OCI-LY3 (cell line): ENCODE data around the gene IL33.

Experiments
- H2AFZ ChIP-seq: fragments of 200-600, 300-600 bp; shearing (Covaris generic); 2 replicates; pipeline ENCODE4 v1.6.0; 2014; ENCODE audit warnings: antibody characterized with exemption, low read depth, low read length
- H3K27ac ChIP-seq: fragments of 200-600, 300-600 bp; sonication (generic); 2 replicates; pipeline ENCODE4 v1.5.1; 2014; ENCODE audit warnings: mild to moderate bottlenecking, low read length, moderate library complexity, mixed read lengths
- H3K27me3 ChIP-seq: fragments of 200-600, 300-600 bp; sonication (generic); 2 replicates; pipeline ENCODE4 v1.6.1; 2014; ENCODE audit warnings: low read depth, low read length, mixed read lengths
- H3K36me3 ChIP-seq: fragments of 200-600, 300-600 bp; sonication (generic); replicated peaks from 2 replicates; pipeline ENCODE3; 2014; ENCODE audit warnings: low read depth, low read length, mixed read lengths
- H3K4me1 ChIP-seq: fragments of 300-600, 200-600 bp; sonication (generic); 2 replicates; pipeline ENCODE4 v1.6.1; 2014; ENCODE audit warnings: low read length, mixed read lengths
- H3K4me2 ChIP-seq: fragments of 200-600, 300-600 bp; sonication (generic); 2 replicates; pipeline ENCODE4 v1.6.1; 2014; ENCODE audit warnings: low read length, mixed read lengths
- H3K4me3 ChIP-seq: fragments of 300-600, 200-600 bp; sonication (generic); 2 replicates; pipeline ENCODE4 v1.5.1; 2014; ENCODE audit warnings: antibody characterized with exemption, mild to moderate bottlenecking, low read length, moderate library complexity
- H3K79me2 ChIP-seq: fragments of 300-600, 200-600 bp; shearing (Covaris generic); 2 replicates; pipeline ENCODE4 v1.6.1; 2014; ENCODE audit warnings: mild to moderate bottlenecking, low read length, mixed read lengths
- H3K9ac ChIP-seq: fragments of 300-600, 200-600 bp; shearing (Covaris generic); 2 replicates; pipeline ENCODE4 v1.6.0; 2014; ENCODE audit warnings: mild to moderate bottlenecking, low read length, moderate library complexity
- H3K9me3 ChIP-seq: fragments of 200-600, 300-600 bp; shearing (Covaris generic); 2 replicates; pipeline ENCODE4 v1.6.1; 2014; ENCODE audit warnings: low read length, mixed read lengths; ENCODE audit not compliant: insufficient read depth
- H4K20me1 ChIP-seq: fragments of 200-600, 300-600 bp; sonication (generic); 2 replicates; pipeline ENCODE4 v1.6.1; 2016; ENCODE audit warnings: low read length, mixed read lengths; ENCODE audit not compliant: insufficient read depth
- CTCF ChIP-seq: fragments of 200-600, 300-600 bp; sonication (generic); IDR thresholded peaks from 2 replicates; pipeline ENCODE4 v1.5.1; 2014; ENCODE audit warnings: antibody characterized with exemption, low read length, low read depth
- EZH2phosphoT487 ChIP-seq: fragments of 200-600 bp; shearing (Covaris generic); IDR thresholded peaks from 2 replicates; pipeline ENCODE4 v1.6.1; 2018; ENCODE audit warnings: antibody characterized with exemption, mixed run types, low read depth

Gene IL33

GRCh38 chr9:6302417-6302816 lies 86.8 kb downstream of the IL33 start:
- Histone ChIP-seq H3K9me3 (no peaks in the 10 kb centered on the region), H3K4me2 (no peak overlapping the region), H3K27ac (no peak overlapping the region)

GRCh38 chr9:6304232-6304631 lies 88.6 kb downstream of the IL33 start:
- TF ChIP-seq EZH2phosphoT487: no peak
- TF ChIP-seq CTCF: no peak
- no peaks in the 10 kb centered on the region for H3K36me3 ChIP-seq
- H3K27ac ChIP-seq: no peak overlapping the region

More at GRCh38 chr9:6302417-6302816, 86.8 kb downstream of the IL33 start:
- TF ChIP-seq EZH2phosphoT487 (no peak), CTCF (no peak)
- Histone ChIP-seq H3K4me1 (no peaks in the 10 kb centered on the region), H3K4me3 (no peak overlapping the region), H3K79me2 (no peaks in the 10 kb centered on the region), H2AFZ (no peak overlapping the region), H3K36me3 (no peaks in the 10 kb centered on the region), H3K9ac (no peak overlapping the region), H4K20me1 (no peaks in the 10 kb centered on the region), H3K27me3 (0 out of 2 replicates have a peak, but pooled peaks cover 7% of the 10 kb centered on the region)

GRCh38 chr9:6305954-6306563 lies 90.5 kb downstream of the IL33 start:
- Histone ChIP-seq H3K9me3 (no peaks in the 10 kb centered on the region), H3K4me3 (no peak overlapping the region), H3K9ac (no peak overlapping the region), H2AFZ (no peak overlapping the region), H3K27ac (no peak overlapping the region), H3K4me2 (peak overlapping the region; percentile 46), H3K36me3 (no peaks in the 10 kb centered on the region), H3K79me2 (no peaks in the 10 kb centered on the region), H3K4me1 (no peaks in the 10 kb centered on the region), H4K20me1 (no peaks in the 10 kb centered on the region), H3K27me3 (0 out of 2 replicates have a peak, but pooled peaks cover 7% of the 10 kb centered on the region)
- TF ChIP-seq CTCF: peak; percentile 76
- TF ChIP-seq EZH2phosphoT487: no peak

More at GRCh38 chr9:6304232-6304631, 88.6 kb downstream of the IL33 start:
- no peak overlapping the region for H3K9ac ChIP-seq
- no peak overlapping the region for H2AFZ ChIP-seq
- no peaks in the 10 kb centered on the region for H4K20me1 ChIP-seq
- H3K9me3 ChIP-seq: no peaks in the 10 kb centered on the region
- no peak overlapping the region for H3K4me3 ChIP-seq
- no peak overlapping the region for H3K4me2 ChIP-seq
- no peaks in the 10 kb centered on the region for H3K4me1 ChIP-seq
- 0 out of 2 replicates have a peak, but pooled peaks cover 7% of the 10 kb centered on the region for H3K27me3 ChIP-seq
- H3K79me2 ChIP-seq: no peaks in the 10 kb centered on the region
